AG04450 (cell line): ENCODE measurements around the gene USP49. TPM values are rescaled to one million over a fixed set of nuclear protein-coding genes. Genes with fewer than 3 reads are reported as not detected.

Experiments
- CTCF ChIA-PET: fragments of 300-600, 350-600 bp; formaldehyde crosslinking; extraction: SDS; loops from one replicate; lab custom pipeline; 2022; ENCODE audit warnings: antibody characterized with exemption, inconsistent platforms; lab: Charles Lee
- POLR2A ChIA-PET: fragments of 350-600 bp; formaldehyde crosslinking; extraction: SDS; loops from one replicate; lab custom pipeline; 2021; ENCODE audit warnings: antibody characterized with exemption, inconsistent platforms; lab: Yijun Ruan, JAX
- DNase-seq: peaks from one replicate; pipeline ENCODE4 v3.0.0-alpha.2; 2011; ENCODE audit warnings: low read depth, low spot score
- H3K27ac ChIP-seq: one replicate; pipeline ENCODE4 v1.5.1; 2012; ENCODE audit warnings: low read depth, low read length, control low read depth
- H3K27me3 ChIP-seq: one replicate; pipeline ENCODE4 v1.6.0; 2012; ENCODE audit warnings: low read length; ENCODE audit not compliant: control insufficient read depth, insufficient read depth
- H3K4me3 ChIP-seq: 2 replicates; pipeline ENCODE4 v1.5.1; 2011; ENCODE audit warnings: mild to moderate bottlenecking, low read depth, low read length, control low read depth
- H3K9me3 ChIP-seq: 2 replicates; pipeline ENCODE4 v1.5.1; 2012; ENCODE audit warnings: low read length; ENCODE audit not compliant: control insufficient read depth, insufficient read depth
- polyA plus RNA-seq: library from polyadenylated mRNA; depleted of rRNA; stranded (reverse); fragments of >200 nt; gene quantifications from 2 replicates; pipeline ENCODE4 v1.2.3, GENCODE V29; 2011
- TF ChIP-seq, protein P1 (sequence below): IDR thresholded peaks from 2 replicates; pipeline ENCODE4 v1.5.1; 2011; ENCODE audit warnings: low read depth, low read length, control low read depth, inconsistent platforms

Gene USP49
- polyA plus RNA-seq, 1 experiment: 3.0 TPM

DNA sequence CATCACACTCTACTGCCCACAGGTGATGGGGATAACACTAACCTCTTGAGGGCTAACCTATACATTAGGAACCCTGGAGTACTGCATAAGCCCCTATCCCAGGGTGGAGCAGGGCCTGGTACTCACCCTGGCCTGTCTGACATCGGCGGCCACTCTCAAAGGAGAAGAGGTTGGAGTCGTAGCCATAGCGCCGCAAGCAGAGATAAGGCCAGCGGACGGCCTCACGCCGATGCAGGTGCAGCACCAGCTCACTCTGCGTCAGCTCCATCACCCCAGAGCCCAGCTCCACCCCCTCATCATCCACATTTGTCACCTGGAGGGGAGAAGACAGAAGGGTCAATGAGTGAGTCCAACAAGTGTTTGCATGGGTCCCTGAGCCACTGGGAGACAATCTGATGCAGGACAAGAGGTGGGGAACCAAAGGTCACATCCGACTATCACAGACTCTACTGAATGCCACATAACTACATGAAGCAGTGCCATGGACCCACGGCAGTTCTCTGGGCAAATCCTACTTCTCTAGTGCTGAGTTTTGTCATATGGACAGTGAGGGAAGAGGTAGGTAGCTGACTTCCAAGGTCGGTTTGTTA, 119.8 kb downstream of the USP49 start:
- Histone ChIP-seq H3K9me3 (no peaks in the 10 kb centered on the region; the same call in 1 of the 2 replicates), H3K27me3 (no peaks in the 10 kb centered on the region), H3K4me3 (no peak overlapping the region), H3K27ac (no peak overlapping the region)
- TF ChIP-seq, protein P1, sequence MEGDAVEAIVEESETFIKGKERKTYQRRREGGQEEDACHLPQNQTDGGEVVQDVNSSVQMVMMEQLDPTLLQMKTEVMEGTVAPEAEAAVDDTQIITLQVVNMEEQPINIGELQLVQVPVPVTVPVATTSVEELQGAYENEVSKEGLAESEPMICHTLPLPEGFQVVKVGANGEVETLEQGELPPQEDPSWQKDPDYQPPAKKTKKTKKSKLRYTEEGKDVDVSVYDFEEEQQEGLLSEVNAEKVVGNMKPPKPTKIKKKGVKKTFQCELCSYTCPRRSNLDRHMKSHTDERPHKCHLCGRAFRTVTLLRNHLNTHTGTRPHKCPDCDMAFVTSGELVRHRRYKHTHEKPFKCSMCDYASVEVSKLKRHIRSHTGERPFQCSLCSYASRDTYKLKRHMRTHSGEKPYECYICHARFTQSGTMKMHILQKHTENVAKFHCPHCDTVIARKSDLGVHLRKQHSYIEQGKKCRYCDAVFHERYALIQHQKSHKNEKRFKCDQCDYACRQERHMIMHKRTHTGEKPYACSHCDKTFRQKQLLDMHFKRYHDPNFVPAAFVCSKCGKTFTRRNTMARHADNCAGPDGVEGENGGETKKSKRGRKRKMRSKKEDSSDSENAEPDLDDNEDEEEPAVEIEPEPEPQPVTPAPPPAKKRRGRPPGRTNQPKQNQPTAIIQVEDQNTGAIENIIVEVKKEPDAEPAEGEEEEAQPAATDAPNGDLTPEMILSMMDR: no peak
- POLR2A ChIA-PET: no interaction called here
- CTCF ChIA-PET: interaction anchor here (0.7 to 4.6 kb wide), 12 partner anchors 9 to 408 kb away, joined by 3 to 37 read pairs (median 4); partner anchors contain the start of gene TOMM6
- no peak for DNase-seq

DNA sequence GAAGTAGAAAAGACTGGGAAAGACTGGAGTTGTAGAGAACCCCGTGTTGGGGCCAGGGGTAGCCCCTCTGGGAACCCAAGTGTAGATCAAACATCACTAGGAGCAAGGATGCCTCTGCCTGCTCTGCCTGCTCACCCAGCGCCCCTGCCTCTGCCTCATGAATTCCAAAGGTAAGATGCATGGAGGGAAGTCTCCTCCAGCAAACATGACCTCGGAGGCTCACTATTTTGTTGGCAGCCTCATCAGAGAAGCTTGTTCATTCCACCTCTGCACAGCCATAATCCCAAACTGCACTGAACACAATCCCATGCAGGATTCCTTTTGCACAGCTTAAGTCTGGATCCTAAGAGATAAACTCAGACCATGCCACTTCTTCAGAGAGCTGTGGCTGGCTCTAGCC, 120.3 kb downstream of the USP49 start:
- Histone ChIP-seq H3K27ac (no peak overlapping the region), H3K27me3 (no peaks in the 10 kb centered on the region), H3K4me3 (no peak overlapping the region), H3K9me3 (no peaks in the 10 kb centered on the region; the same call in 1 of the 2 replicates)
- DNase-seq: no peak
- POLR2A ChIA-PET: no interaction called here
- CTCF ChIA-PET: interaction anchor here (0.9 to 4.6 kb wide), 9 partner anchors 8 to 408 kb away, joined by 3 to 37 read pairs (median 4); partner anchors contain the start of gene TOMM6
- TF ChIP-seq, protein P1: no peak

DNA sequence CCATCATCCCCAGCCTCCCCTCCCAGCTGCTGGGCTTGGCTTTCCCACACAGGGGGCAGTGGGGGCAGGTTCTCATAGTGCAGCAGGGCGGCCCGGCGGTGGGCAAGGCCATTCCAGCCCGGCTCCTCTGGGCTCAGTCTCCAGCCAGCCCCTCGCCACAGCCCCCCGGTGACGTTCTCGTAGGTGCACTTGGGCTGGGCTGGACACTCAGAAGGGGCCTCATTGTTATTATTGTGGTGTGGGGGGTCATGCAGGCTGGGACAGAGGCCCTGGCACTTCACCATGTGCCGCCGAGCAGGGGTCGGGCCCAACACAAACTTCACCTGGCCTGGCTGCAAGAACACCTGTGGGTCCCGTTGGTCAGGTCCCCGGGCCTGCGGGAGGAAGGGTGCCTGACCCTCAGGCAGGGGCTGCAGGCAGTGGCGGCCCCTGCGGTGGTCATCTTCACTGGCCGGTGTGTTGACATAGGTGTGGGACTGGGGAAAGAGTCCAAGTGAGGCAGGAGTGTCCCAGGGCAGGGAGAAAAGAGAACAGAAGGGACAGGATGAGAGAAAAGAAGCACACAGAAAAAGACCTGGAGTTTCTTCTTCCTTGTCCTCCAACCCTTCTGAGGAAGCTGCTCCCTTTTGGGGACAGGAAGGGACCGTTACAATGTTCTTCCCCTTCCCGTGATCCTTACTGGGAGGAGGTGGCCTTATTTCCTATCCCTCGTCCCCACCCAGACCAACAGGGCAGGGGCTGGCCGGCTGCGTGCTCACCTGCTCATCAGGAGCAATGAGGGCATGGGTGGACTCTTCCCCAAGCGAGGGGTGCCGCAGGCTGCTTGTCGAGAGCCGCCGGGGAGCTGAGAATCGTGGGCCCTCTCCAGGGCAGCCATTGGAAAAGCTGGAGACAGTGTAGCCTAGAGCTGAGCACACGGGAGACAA, 123.9 kb downstream of the USP49 start:
- TF ChIP-seq, protein P1: no peak

DNA sequence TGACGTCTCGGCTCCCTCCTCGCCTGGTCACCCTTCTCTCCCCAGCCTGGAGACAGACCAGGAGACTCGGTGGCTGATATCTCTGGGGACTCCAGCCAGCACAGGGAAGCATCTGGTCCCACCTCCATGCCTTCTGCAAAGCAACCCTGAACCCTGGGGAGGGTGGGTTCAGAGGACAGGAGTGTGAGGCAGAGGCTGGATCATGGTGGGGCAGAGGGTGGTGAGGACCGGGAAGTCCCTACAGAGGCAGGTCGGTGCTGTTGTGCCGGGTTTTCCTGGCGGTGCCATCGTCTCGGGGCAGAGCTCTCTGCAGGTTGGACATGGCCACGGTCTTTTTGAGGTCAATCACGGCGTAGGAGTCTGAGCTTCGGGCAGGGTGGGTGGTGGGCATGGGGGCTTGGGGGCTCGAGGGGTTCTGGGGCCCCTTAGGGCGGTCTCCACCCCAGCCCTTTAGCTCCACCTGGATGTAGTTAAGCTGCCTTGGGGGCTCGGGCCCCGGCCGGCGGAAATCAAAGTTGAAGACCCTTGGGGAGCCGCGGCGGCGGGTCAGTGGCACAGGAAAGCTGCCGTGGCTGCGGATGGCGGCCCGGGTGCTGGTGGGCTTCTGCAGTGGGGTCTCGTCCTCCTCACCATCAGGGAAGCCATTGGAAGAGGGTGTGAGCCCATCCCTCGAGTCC, 124.7 kb downstream of the USP49 start:
- Histone ChIP-seq H3K9me3 (no peaks in the 10 kb centered on the region; the same call in 1 of the 2 replicates), H3K27me3 (no peaks in the 10 kb centered on the region), H3K27ac (no peak overlapping the region), H3K4me3 (no peak overlapping the region)
- POLR2A ChIA-PET: no interaction called here
- TF ChIP-seq, protein P1: no peak
- CTCF ChIA-PET: interaction anchor here (0.6 kb wide), 1 partner anchor 17 kb away, joined by 6 read pairs; the partner anchor contains the start of gene TOMM6
- DNase-seq: no peak

More for the DNA sequence above, 123.9 kb downstream of the USP49 start:
- no peak for DNase-seq
- H3K27ac ChIP-seq: no peak overlapping the region
- no peaks in the 10 kb centered on the region; the same call in 1 of the 2 replicates for H3K9me3 ChIP-seq
- POLR2A ChIA-PET: no interaction called here
- CTCF ChIA-PET: interaction anchor here (0.7 to 2.3 kb wide), 2 partner anchors 15 to 403 kb away, joined by 3 to 7 read pairs; no protein-coding TSS in a partner anchor
- no peaks in the 10 kb centered on the region for H3K27me3 ChIP-seq
- no peak overlapping the region for H3K4me3 ChIP-seq
